ENCODE measurements around the gene LCP1.

The LCP1 gene

DNA sequence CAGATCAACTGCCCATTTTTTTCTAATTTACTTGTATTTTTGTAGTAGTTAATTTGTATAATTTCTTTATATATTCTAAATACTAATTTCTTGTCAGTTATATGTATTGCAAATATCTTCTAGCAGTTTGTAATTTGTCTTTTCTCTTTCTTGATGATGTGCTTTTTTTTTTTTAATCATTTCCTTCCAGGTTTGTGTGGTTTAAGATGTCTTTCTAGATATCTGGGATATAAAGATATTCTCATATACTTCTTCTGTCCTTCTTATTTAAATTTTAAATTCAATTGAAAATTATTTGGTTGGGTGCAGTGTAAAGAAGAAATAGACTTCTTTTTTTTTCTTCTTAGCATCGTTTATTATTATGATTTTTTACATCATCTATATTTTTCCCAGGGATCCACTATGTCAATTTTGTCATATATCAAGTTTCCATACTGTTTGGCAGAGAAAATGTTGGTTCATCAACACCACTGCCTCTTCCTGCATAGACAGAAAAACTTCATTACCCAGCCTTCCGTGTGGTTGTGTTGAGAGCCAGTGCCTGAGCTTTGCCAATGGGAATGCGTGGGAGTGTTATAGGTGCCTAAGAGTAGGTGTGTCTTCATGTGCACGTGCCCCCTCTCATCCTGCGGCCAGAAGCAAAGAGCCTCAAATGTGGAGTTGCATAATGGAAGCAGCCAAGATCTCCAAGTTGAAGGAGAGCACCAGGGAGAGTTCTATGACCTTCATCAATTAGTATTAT lies 93.0 kb downstream of the LCP1 start:
- H3K27me3 Mint-ChIP-seq, result peaks cover 15% of the 10 kb centered on the region
- no peaks in the 10 kb centered on the region for H3K36me3 Mint-ChIP-seq
- no peak for ATAC-seq
- no peak overlapping the region for H3K27ac Mint-ChIP-seq
- H3K4me3 Mint-ChIP-seq, result no peak overlapping the region
- H3K4me1 Mint-ChIP-seq, result no peaks in the 10 kb centered on the region
- H3K9me3 Mint-ChIP-seq, result no peaks in the 10 kb centered on the region

DNA sequence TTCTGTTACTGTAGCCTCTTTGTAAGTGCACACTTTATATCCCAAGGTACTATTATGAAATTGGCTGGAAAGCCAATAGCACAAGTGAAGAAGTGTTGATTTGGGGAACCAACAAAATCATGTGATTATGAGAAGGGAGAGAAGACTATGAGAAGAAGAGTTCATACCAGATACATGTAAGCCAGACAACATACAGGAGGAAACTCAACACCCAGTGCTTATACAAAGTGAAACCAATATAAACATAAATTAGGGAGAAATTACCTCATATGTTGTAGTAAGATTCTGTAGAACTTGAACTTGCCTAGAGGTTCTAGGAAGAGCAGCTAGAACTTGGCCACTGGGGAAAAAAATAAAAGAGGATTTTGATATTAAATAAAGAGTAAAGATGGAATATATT lies 94.5 kb downstream of the LCP1 start:
- Mint-ChIP-seq H3K27me3 (peaks cover 5% of the 10 kb centered on the region), H3K27ac (no peak overlapping the region), H3K36me3 (no peaks in the 10 kb centered on the region), H3K9me3 (no peaks in the 10 kb centered on the region), H3K4me1 (no peaks in the 10 kb centered on the region), H3K4me3 (no peak overlapping the region)
- no peak for ATAC-seq

DNA sequence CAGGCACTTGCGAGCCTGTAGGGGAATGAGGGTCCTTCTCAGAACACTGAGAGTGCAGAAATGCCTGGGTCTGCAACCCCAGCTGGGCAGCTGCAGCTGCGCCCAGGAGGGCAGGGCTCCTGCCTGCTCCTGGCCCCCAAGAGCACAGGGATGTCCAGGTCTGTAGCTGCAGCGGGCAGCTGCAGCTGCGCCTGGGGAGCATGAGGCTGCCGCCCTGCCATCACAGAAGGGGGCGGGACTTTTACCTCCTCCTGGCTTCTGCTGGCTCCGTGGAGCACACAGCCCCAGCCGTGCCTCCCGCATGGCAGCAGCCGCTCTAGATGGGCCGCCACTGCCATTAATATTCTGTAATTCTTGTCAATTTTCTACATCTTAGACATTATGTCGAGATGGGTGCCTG lies 95.0 kb downstream of the LCP1 start:
- Mint-ChIP-seq H3K36me3 (no peaks in the 10 kb centered on the region), H3K27ac (no peak overlapping the region), H3K9me3 (no peaks in the 10 kb centered on the region), H3K4me1 (no peaks in the 10 kb centered on the region), H3K27me3 (peaks cover under 1% of the 10 kb centered on the region), H3K4me3 (no peak overlapping the region)
- no peak for ATAC-seq

DNA sequence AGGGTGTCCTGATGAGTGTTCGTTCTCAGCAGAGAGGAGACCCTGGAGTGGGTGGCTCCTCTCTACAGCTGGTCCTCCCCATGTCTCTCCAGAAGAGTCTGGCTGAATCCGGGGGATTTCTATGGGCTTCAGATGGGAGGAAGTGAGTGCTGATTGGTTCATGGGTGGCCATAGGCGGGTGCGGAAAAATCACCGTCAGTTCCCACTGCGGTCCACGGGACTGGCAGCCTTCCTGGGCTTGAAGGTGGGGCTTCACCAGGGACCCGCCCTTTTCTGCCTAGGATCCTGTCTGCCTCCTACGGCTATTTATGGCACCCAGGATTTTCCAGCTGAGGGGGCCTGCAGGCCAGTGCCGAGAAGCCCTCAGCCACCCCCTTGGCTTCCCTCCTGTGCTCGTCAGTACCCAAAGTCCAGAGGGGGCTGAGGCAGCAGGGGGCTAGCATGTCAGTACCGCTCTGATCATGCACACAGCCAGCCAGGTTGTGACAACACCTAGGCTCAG lies 95.5 kb downstream of the LCP1 start:
- Mint-ChIP-seq H3K27me3 (no peaks in the 10 kb centered on the region), H3K36me3 (no peaks in the 10 kb centered on the region), H3K4me3 (no peak overlapping the region), H3K27ac (no peak overlapping the region), H3K9me3 (no peaks in the 10 kb centered on the region), H3K4me1 (no peaks in the 10 kb centered on the region)
- peak; percentile 27 for ATAC-seq

DNA sequence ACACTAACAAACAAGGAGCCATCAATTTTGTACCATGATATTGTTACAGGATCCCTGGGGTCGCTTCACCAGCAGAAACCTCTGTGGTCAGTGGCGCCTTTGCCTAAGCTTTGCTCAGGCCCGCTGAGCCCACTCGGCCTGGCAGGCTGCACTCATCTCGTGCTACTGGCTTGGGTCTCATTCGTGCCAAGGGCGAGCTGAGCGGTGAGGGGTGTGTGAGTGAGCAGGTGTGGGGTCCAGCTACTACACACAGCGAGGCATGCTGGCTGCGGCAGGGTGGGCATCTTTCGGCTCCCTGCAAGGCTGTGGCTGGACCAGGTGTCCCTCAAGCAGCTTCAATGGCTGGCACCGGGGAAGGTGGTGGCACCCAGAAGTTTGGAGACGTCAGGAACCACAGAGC lies 96.2 kb downstream of the LCP1 start:
- Mint-ChIP-seq H3K36me3 (no peaks in the 10 kb centered on the region), H3K27me3 (no peaks in the 10 kb centered on the region), H3K9me3 (no peaks in the 10 kb centered on the region), H3K4me1 (no peaks in the 10 kb centered on the region), H3K27ac (no peak overlapping the region), H3K4me3 (no peak overlapping the region)
- ATAC-seq, result no peak

DNA sequence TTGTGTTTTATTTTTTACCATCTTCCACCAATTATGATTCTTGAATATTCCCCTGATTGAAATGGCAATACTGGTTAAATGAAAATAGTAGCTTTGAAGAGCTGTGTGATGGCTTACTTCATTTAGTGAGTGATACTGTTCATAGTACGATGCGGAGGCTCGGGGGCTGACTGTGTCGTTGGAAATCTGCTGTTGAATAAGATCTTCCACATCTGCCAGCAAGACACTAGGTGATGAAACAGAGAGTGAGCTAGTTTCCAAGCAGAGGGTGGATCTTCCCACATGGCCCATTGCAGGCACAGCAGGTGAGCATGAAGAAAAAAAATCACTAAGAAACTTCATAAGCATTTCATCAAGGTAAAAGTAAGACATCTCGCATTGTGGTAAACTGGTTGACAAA lies 99.7 kb downstream of the LCP1 start:
- H3K27me3 Mint-ChIP-seq, result no peaks in the 10 kb centered on the region
- H3K9me3 Mint-ChIP-seq, result no peaks in the 10 kb centered on the region
- H3K4me3 Mint-ChIP-seq, result no peak overlapping the region
- H3K36me3 Mint-ChIP-seq, result no peaks in the 10 kb centered on the region
- H3K4me1 Mint-ChIP-seq, result no peaks in the 10 kb centered on the region
- no peak overlapping the region for H3K27ac Mint-ChIP-seq
- no peak for ATAC-seq

DNA sequence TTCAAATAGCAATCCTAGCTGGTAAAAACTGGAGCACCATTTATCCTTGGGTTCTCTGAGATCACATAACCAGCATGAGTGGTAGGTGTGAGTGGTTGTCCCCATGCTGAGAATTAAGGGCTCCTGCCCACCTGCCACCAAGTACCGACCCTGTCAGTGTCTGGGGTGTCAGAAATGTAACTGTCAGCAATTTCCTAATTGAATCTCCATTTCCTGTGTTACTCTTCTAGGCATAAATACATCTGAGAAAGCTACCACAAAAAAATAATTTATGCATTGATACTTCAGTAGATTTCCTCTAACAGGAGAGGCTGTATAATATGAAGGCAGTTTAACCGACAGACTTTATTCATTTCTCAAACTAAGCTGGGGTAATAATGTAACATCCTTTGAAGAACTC lies 102.2 kb downstream of the LCP1 start:
- H3K9me3 Mint-ChIP-seq, result peaks cover 3% of the 10 kb centered on the region
- H3K4me1 Mint-ChIP-seq, result no peaks in the 10 kb centered on the region
- no peak overlapping the region for H3K27ac Mint-ChIP-seq
- H3K36me3 Mint-ChIP-seq, result no peaks in the 10 kb centered on the region
- ATAC-seq, result no peak
- H3K27me3 Mint-ChIP-seq, result no peaks in the 10 kb centered on the region
- no peak overlapping the region for H3K4me3 Mint-ChIP-seq

DNA sequence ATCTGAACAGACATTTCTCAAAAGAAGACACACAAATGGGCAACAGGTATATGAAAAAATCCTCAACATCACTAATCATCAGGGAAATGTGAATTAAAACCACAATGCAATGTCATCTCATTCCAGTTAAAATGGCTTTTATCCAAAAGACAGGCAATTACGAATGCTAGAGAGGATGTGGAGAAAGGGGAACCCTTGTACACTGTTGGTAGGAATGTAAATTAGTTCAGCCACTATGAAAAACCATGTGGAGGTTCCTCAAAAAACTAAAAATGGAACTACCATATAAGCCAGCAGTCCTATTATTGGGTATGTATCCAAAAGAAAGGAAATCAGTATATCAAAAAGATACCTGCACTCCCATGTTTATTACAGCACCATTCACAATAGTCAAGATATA lies 104.7 kb downstream of the LCP1 start:
- Mint-ChIP-seq H3K27me3 (no peaks in the 10 kb centered on the region), H3K27ac (no peak overlapping the region), H3K36me3 (no peaks in the 10 kb centered on the region), H3K4me1 (no peaks in the 10 kb centered on the region), H3K4me3 (no peak overlapping the region), H3K9me3 (peaks cover 3% of the 10 kb centered on the region)
- ATAC-seq, result no peak

DNA sequence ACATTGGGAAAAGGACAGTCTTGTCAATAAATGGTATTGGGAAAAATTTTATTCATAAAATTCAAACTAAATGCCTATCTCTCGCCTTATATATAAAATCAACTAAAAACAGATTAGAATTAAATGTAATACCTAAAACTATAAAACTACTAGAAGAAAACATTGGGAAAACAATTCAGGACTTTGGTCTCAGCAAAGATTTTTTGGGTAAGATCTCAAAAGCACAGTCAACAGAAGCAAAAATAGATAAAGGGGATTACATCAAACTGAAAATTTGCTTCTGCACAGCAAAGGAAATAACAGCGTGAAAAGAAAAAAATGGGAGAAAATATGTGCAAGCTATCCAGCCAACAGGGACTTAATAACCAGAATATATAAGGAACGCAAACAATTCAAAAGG lies 105.2 kb downstream of the LCP1 start:
- H3K36me3 Mint-ChIP-seq, result no peaks in the 10 kb centered on the region
- no peak overlapping the region for H3K27ac Mint-ChIP-seq
- H3K4me1 Mint-ChIP-seq, result peaks cover 2% of the 10 kb centered on the region
- peaks cover 3% of the 10 kb centered on the region for H3K27me3 Mint-ChIP-seq
- no peak for ATAC-seq
- H3K9me3 Mint-ChIP-seq, result peaks cover 3% of the 10 kb centered on the region
- H3K4me3 Mint-ChIP-seq, result no peak overlapping the region

Data from stimulated activated memory B cell treated with anti-CD40 and anti-IgM and Interleukin-4, amounts not matched to agents 10 μg/mL and 1 μg/mL and 100 μg/mL, for 72 hours (primary cell).